ENCODE data around the gene ART5. TPM values are rescaled to one million over a fixed set of nuclear protein-coding genes. Genes with fewer than 3 reads are reported as not detected.

Gene ART5
- polyA plus RNA-seq, 2 of the 4 experiments (the other 2 are of a cell fraction), result 0.08 to 0.30 TPM

DNA sequence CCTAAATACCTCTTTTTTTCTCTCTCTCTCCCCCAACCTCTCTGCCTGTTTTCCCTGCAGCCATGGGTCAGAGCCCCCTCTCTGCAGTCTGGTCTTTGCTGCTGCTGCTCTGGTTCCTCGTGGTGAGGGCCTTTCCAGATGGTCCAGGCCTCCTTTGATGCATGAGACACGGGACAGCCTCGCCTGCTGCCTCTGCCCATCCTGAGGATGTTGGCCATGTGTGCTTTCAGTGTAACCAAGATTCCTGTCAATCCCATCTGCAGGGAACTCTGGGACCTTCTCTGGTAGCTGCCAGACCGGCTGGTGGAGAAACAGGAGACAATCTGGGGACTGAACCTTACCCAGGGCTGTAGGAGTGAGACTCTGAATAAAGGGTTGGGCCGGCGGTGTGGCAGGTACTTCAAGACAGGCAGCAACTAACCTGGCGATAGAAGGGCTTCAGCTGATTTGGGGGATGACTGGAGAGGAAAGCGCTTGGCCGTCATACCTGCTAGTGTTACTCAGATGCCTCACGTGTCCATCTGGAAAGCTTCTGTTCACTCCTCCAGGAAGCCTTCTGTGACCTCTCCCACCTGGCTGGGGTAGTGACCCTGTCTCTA, 22.3 kb upstream of the ART5 start:
- no peak for FAIRE-seq
- H3K4me1 ChIP-seq, result no peaks in the 10 kb centered on the region
- no peak overlapping the region for H3K27ac ChIP-seq
- DNase-seq (ENCODE audit: low read depth in 1 of 2, low spot score in 1 of 2), result no peak
- no peak overlapping the region for H3K4me2 ChIP-seq
- no peak for TF ChIP-seq SREBF2 (IDR thresholded peaks at IDR 0.05)
- TF ChIP-seq ZSCAN20 (CRISPR knock-in tag; IDR thresholded peaks at IDR 0.05), result no peak
- TF ChIP-seq MYC (IDR thresholded peaks at IDR 0.05; ENCODE audit: borderline replicate concordance, low read length), result no peak
- TF ChIP-seq CHD2 (IDR thresholded peaks at IDR 0.05; ENCODE audit: low read length, partially characterized antibody), result no peak
- no peak for TF ChIP-seq FOSB (CRISPR knock-in tag; IDR thresholded peaks at IDR 0.05)
- TF ChIP-seq CEBPB (IDR thresholded peaks at IDR 0.05), result no peak
- TF ChIP-seq FOSL2 (IDR thresholded peaks at IDR 0.05), result no peak
- TF ChIP-seq FOSL2 (CRISPR knock-in tag; IDR thresholded peaks at IDR 0.05), result no peak
- no peak for TF ChIP-seq HOXB5 (CRISPR knock-in tag; IDR thresholded peaks at IDR 0.05)
- no peak for TF ChIP-seq MAFK (IDR thresholded peaks at IDR 0.05; ENCODE audit: partially characterized antibody)
- TF ChIP-seq REST (IDR thresholded peaks at IDR 0.05), result no peak
- TF ChIP-seq CBX2 (IDR thresholded peaks at IDR 0.05; ENCODE audit: borderline replicate concordance, low read depth), result no peak
- no peak for TF ChIP-seq NPAS2 (CRISPR knock-in tag; IDR thresholded peaks at IDR 0.05; ENCODE audit: borderline replicate concordance)
- TF ChIP-seq MAZ (IDR thresholded peaks at IDR 0.05; ENCODE audit: borderline replicate concordance, low read depth, low read length), result no peak
- TF ChIP-seq E2F6 (IDR thresholded peaks at IDR 0.05; ENCODE audit: borderline replicate concordance, low read depth), result no peak
- TF ChIP-seq KDM5A (IDR thresholded peaks at IDR 0.05), result no peak
- no peak for TF ChIP-seq BCL3 (IDR thresholded peaks at IDR 0.05)
- H3K9me3 ChIP-seq, result no peaks in the 10 kb centered on the region
- H3K4me3 ChIP-seq, result no peak overlapping the region
- CTCF ChIA-PET, result no interaction called here
- 83% methylated on average over 10 of the region's 10 CpGs for WGBS (ENCODE audit: missing lambda C conversion rate)
- POLR2A ChIA-PET, result no interaction called here
- ATAC-seq, result no peak

DNA sequence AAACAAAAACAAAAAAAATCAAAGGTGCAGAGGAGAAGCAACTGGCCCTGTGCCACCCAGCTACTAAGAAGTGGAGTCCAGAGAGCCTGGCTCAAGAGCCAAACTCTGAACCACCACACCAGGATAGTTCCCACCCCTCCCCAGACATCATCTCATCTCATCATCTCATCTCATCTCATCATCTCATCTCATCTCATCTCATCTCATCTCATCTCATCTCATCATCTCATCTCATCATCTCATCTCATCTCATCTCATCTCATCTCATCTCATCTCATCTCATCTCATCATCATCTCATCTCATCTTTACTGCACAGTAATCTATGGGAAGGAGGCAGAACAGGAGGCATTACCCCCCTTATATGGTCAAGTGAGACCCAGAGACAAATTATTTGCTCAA, 21.1 kb upstream of the ART5 start:
- Histone ChIP-seq H3K4me2 (no peak overlapping the region), H3K4me3 (no peak overlapping the region), H3K27ac (no peak overlapping the region), H3K9me3 (no peaks in the 10 kb centered on the region), H3K4me1 (no peaks in the 10 kb centered on the region)
- CTCF ChIA-PET, result no interaction called here
- ATAC-seq (no peak), FAIRE-seq (no peak), DNase-seq (ENCODE audit: low read depth in 1 of 2, low spot score in 1 of 2) (no peak)
- POLR2A ChIA-PET, result no interaction called here
- TF ChIP-seq POLR2AphosphoS2 (conservative IDR thresholded peaks at IDR 0.05; ENCODE audit: low read length) (no peak), REST (IDR thresholded peaks at IDR 0.05) (no peak), BHLHE40 (IDR thresholded peaks at IDR 0.05; ENCODE audit: low read depth, low read length) (no peak)
